Sigmoid colon (tissue), 4 donors: Measurements from ENCODE around the gene RGR.

Experiments
- CTCF ChIP-seq, 4 experiments: fragments of 450-650 bp in 3 of 4; fragments of 200-600 bp in 1 of 4; IDR thresholded peaks; one replicate each; pipeline ENCODE4 v1.5.1; 2016 to 2019; ENCODE audit warnings: antibody characterized with exemption in 4 of 4, mild to moderate bottlenecking in 3 of 4, moderate library complexity in 2 of 4
- EP300 ChIP-seq, 4 donors: sonication (generic); formaldehyde crosslinking; IDR thresholded peaks; one replicate each; pipeline ENCODE4 v1.6.1; 2017; ENCODE audit warnings: antibody characterized with exemption in 4 of 4
- POLR2A ChIP-seq, 2 donors: fragments of 450-650 bp; IDR thresholded peaks; one replicate each; pipeline ENCODE4 v1.6.1; 2016; ENCODE audit warnings: antibody characterized with exemption in 2 of 2, mild to moderate bottlenecking in 2 of 2, moderate library complexity in 2 of 2

- no peak for TF ChIP-seq POLR2A (IDR thresholded peaks at IDR 0.05)
- no peak for TF ChIP-seq CTCF (IDR thresholded peaks at IDR 0.05)
- TF ChIP-seq EP300 (IDR thresholded peaks at IDR 0.05), result no peak
Observed at GRCh38 chr10:84196941-84197340, 47.9 kb upstream of the RGR start.
